Measurements from ENCODE around the gene HSPA6.
"Not testable (repeated sequence)": the region's sequence is repeated elsewhere in the genome, so short reads cannot be mapped to it uniquely, and the experiment has no call there.

The HSPA6 gene

DNA sequence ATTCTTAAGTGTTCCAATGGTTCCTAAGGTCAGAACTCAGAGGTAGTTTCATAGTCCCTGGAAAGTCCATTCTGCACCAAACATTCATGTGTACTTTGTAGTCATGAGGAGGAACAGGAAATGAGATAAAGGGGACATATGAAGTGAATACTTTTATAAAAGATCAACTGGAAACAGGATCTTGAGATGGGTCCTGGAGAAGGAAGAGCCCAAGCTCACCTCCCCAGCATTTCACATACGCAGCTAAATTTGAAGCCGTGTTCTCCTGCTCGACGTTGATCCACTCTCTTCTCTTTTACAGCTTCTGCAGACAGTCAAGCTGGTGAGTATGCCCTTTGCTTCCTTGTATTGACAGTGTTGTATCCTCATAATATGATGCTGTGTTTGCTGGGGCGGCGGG is 18.7 kb upstream of the HSPA6 start:
- no peak for DNase-seq

DNA sequence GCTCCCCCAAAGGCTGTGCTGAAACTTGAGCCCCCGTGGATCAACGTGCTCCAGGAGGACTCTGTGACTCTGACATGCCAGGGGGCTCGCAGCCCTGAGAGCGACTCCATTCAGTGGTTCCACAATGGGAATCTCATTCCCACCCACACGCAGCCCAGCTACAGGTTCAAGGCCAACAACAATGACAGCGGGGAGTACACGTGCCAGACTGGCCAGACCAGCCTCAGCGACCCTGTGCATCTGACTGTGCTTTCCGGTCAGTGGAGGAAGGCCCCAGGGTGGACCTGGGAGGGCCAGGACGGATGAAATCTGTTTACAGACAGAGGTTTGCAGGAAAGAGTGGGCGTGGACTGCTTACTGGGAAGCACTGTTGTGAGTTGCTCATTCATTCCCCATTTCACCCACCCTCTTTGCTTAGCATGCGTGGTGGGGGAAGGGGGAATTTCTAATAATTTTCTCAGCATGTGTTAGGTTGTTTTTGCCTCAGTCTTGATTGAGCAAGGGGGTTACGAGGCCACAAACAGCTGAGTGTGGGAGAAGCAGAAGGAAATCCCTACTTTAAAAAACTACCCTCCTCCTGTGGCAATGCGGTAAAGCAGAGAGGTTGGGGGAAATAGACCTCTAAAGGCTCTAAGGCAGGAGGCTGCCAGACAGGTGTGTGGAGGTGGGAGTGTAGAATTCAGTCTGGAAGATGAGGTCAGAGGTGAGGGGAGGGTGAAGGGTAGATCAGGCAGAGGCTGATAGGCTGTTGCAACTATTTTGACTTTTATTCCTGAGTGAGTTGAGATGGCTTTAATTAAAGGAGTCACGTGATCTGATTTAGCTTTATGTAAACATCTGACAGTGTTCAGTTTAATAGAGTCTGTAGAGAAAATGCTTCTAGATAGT is 17.8 kb upstream of the HSPA6 start:
- DNase-seq: no peak

DNA sequence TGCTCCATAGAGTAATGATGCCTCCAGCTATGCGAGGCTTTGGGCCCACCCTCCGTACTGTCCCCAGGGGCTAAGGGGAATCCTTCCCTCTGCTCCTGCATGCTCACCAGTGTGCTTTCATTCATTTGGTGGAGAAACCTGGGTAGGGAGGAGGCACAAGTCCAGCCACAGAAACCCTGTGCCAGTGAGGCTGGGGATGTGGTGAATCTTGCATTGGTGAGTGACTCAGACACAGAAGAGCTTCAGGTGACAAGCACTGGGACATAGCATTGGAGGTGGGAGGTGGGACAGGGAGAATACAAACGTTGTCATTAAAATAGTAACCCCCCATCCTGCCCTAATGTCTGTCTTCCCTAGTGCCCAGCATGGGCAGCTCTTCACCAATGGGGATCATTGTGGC is 13.9 kb upstream of the HSPA6 start:
- no peak for DNase-seq

- DNase-seq: no peak
Measured at GRCh38 chr1:161511018-161511755, 13.2 kb upstream of the HSPA6 start.

- no peak for DNase-seq
Measured at GRCh38 chr1:161511756-161512060, 12.6 kb upstream of the HSPA6 start.

- not testable (repeated sequence) for DNase-seq
Measured at GRCh38 chr1:161512636-161513447, 11.5 kb upstream of the HSPA6 start.

- DNase-seq: not testable (repeated sequence)
Measured at GRCh38 chr1:161513448-161513780, 10.9 kb upstream of the HSPA6 start.

GRCh38 chr1:161513953-161514352 is 10.4 kb upstream of the HSPA6 start:
- DNase-seq: not testable (repeated sequence)

DNA sequence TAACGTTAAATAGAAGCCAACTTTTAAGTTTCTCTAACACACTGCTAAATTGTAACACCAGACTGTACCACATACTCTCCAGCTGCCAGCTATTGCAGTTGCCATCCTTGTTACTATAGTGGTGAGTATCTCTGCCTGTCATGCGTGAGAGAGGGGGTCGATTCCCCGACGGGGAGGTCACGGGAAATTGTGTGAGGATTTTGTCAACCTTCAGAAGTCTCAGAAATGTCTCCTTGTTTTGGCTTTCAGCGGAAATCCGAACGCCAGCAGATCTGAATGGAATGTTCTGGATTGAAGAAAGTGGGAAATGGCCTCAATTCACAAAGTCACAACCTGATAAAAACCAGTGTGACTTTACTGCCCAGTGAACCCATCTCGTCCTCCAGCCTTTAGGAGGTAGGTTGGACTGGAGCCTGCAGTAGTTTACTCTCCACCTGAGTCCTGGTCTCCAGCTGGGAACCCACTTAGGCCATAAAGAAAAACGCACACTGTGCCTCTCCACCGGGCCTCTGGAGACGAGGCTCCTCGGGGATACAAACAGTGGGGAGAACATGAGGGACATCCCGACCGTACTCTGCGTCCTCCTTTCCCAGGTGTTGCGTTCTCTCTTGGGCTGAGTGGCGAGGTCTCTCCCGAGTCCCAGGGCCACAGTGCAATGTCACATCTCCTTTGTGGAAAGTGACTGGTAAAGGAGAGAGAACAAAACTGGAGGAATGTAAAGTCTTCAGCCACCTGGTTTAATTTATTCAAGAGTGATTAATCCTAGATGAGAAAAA is 1.1 kb upstream of the HSPA6 start:
- not testable (repeated sequence) for DNase-seq

GRCh38 chr1:161524742-161525291 is 477 bp downstream of the HSPA6 start:
- peak; percentile 52 for DNase-seq

DNA sequence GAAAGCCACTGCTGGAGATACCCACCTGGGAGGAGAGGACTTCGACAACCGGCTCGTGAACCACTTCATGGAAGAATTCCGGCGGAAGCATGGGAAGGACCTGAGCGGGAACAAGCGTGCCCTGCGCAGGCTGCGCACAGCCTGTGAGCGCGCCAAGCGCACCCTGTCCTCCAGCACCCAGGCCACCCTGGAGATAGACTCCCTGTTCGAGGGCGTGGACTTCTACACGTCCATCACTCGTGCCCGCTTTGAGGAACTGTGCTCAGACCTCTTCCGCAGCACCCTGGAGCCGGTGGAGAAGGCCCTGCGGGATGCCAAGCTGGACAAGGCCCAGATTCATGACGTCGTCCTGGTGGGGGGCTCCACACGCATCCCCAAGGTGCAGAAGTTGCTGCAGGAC is 981 bp downstream of the HSPA6 start:
- DNase-seq: not testable (repeated sequence)

GRCh38 chr1:161525918-161526317 is 1.6 kb downstream of the HSPA6 start:
- DNase-seq: not testable (repeated sequence)

DNA sequence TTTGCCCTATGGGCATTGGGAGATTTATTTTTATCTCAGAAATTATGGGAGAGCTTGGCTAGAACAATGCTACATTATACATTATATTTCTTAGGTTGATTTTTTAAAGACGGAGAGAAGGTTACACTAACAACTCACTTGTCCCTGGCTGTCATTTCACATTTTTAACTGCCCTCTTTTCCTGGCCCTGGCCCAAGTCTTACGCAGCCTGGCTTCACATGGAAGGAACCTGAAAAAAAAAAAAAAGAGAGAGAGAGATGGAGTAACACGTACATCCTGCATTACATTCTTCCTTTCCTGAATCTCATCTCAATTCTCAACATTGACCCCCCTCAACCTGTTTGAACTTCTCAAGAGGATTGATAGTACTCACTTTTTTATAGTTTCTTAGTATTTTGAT is 4.2 kb downstream of the HSPA6 start:
- DNase-seq: not testable (repeated sequence)

- DNase-seq: not testable (repeated sequence)
Measured at GRCh38 chr1:161529463-161530104, 5.2 kb downstream of the HSPA6 start.

DNA sequence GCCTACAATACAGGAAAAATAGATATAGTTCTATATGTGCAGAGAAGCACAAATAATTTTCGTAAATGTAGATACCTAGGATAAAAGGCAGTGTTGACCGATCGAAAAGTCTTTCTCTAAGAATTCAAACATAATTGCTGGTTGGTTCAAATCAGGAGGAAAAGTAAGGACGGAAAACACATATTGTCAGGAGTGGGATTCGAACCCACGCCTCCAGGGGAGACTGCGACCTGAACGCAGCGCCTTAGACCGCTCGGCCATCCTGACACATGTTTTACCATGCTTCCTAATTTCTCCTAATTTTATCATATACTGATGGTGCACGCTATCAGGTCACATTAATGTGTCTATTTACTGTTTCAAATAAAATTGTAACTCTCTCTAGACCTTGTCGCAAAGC is 5.8 kb downstream of the HSPA6 start:
- peak; percentile 76 for DNase-seq

- peak; percentile 92 for DNase-seq
Measured at GRCh38 chr1:161530671-161531641, 6.6 kb downstream of the HSPA6 start.

- no peak for DNase-seq
Measured at GRCh38 chr1:161531986-161532643, 7.8 kb downstream of the HSPA6 start.

GRCh38 chr1:161532644-161533567 is 8.6 kb downstream of the HSPA6 start:
- peak; percentile 59 for DNase-seq
